HEK293 (cell line): Measurements from ENCODE around the gene CCDC73.

ENCODE experiments used
- YY1 ChIP-seq: fragments of 450-650 bp; formaldehyde crosslinking; IDR thresholded peaks from 2 replicates; pipeline ENCODE4 v1.5.1; 2018; ENCODE audit warnings: missing biosample characterization, missing genetic modification characterization
- ZNF121 ChIP-seq: fragments of 450-650 bp; formaldehyde crosslinking; IDR thresholded peaks from 2 replicates; pipeline ENCODE4 v1.5.1; 2016; ENCODE audit warnings: missing biosample characterization, missing genetic modification characterization
- ZNF274 ChIP-seq, 2 experiments: fragments of 200-500 bp in 1 of 2; fragments of 450-650 bp in 1 of 2; sonication (Bioruptor generic) in 1 of 2; formaldehyde crosslinking in 1 of 2; IDR thresholded peaks; 2 replicates each; pipeline versions ENCODE4 v1.5.1 to v1.6.1; 2014 to 2016; ENCODE audit warnings: borderline replicate concordance in 1 of 2, inconsistent platforms in 1 of 2, low read length in 1 of 2, missing biosample characterization in 1 of 2, missing genetic modification characterization in 1 of 2
- ZNF747 ChIP-seq: fragments of 450-650 bp; formaldehyde crosslinking; IDR thresholded peaks from 2 replicates; pipeline ENCODE4 v1.5.1; 2016; ENCODE audit warnings: missing biosample characterization, missing genetic modification characterization
- ZNF785 ChIP-seq: fragments of 450-650 bp; formaldehyde crosslinking; IDR thresholded peaks from 2 replicates; pipeline ENCODE4 v1.5.1; 2016; ENCODE audit warnings: missing biosample characterization, missing genetic modification characterization
- TF ChIP-seq, protein P1 (sequence below): fragments of 450-650 bp; formaldehyde crosslinking; IDR thresholded peaks from 2 replicates; pipeline ENCODE4 v1.5.1; 2016; ENCODE audit warnings: missing biosample characterization, missing genetic modification characterization

DNA sequence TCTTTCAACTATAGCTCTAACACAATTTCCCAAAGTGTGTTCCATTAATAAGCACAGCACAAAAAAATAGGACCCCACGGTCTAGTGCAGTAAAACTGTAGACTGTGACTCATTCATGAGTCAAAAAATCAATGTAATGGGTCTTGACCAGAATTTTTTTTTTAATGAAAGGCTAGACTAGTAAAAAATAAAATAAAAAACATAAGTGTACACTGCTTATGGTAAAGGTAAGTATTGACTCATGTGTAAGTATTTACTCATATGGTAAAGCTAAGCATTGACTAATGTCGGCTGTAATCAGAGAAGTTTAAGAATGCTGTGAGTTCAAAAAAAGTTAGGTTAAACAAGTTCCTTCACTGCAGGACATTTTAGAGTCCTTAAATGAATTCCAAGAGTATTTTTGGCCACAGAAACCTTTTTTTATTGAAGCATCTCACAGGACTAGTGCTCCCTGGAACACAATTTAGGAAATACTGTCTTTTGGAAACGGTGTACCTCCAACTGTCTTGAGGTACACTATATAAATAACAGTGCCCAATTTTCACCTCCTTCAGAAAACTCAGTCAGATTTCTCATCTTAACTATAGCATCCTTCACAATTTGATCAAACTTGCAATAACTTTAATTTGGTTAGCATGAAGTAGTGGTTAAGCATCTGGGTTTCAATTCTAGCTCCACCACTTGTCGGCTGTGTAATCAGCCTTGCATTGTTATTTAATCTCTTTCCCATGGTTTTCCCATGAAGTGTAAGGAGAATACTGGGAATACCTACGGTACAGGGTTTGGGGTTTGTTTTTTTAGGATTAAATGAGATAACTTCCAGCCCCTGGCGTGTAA, 2.1 kb downstream of the CCDC73 start:
- TF ChIP-seq ZNF274 (IDR thresholded peaks at IDR 0.05; ENCODE audit: low read length) (no peak), ZNF274 (tag by site-specific recombination; IDR thresholded peaks at IDR 0.05; ENCODE audit: borderline replicate concordance) (no peak), ZNF785 (tag by site-specific recombination) (no peak), YY1 (tag by site-specific recombination) (no peak), ZNF121 (no peak), ZNF747 (tag by site-specific recombination) (no peak)
- TF ChIP-seq, protein P1, sequence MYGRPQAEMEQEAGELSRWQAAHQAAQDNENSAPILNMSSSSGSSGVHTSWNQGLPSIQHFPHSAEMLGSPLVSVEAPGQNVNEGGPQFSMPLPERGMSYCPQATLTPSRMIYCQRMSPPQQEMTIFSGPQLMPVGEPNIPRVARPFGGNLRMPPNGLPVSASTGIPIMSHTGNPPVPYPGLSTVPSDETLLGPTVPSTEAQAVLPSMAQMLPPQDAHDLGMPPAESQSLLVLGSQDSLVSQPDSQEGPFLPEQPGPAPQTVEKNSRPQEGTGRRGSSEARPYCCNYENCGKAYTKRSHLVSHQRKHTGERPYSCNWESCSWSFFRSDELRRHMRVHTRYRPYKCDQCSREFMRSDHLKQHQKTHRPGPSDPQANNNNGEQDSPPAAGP (tag by site-specific recombination) = no peak
